OCI-LY7 (cell line): Measurements from ENCODE around the gene CDKL5. TPM values are rescaled to one million over a fixed set of nuclear protein-coding genes. Genes with fewer than 3 reads are reported as not detected.

Experiments
- BruUV-seq: library from RNA; stranded (reverse); fragments of 400-500 nt; replicated peaks from 2 replicates; lab custom pipeline; 2021; lab: Mats Ljungman, UMichigan
- CTCF ChIA-PET: fragments of 300-600 bp; sonication (Branson Sonifier 250); formaldehyde crosslinking; loops from one replicate; lab custom pipeline; 2022; ENCODE audit warnings: antibody characterized with exemption; ENCODE audit not compliant: unreplicated experiment; lab: Charles Lee
- POLR2A ChIA-PET: fragments of 300-600 bp; sonication (Branson Sonifier 250); formaldehyde crosslinking; loops from one replicate; lab custom pipeline; 2022; ENCODE audit warnings: antibody characterized with exemption; lab: Charles Lee
- DNase-seq: peaks from one replicate; pipeline ENCODE4 v3.0.0-alpha.2; 2015; ENCODE audit warnings: low spot score
- H2AFZ ChIP-seq: fragments of 200-600 bp; sonication (generic), shearing (Covaris generic); 2 replicates; pipeline ENCODE4 v1.6.1; 2014; ENCODE audit warnings: mild to moderate bottlenecking, antibody characterized with exemption, low read length, moderate library complexity
- H3K27ac ChIP-seq: fragments of 200-600 bp; sonication (generic); 2 replicates; pipeline ENCODE4 v1.5.1; 2014; ENCODE audit warnings: mixed run types, low read depth, mild to moderate bottlenecking, moderate library complexity, low read length, inconsistent platforms; ENCODE audit not compliant: poor library complexity, severe bottlenecking
- H3K36me3 ChIP-seq: fragments of 200-600 bp; sonication (generic); 2 replicates; pipeline ENCODE4 v1.6.1; 2014; ENCODE audit warnings: mild to moderate bottlenecking, antibody characterized with exemption, low read length, moderate library complexity, mixed read lengths; ENCODE audit not compliant: insufficient read depth
- H3K4me1 ChIP-seq: fragments of 200-600 bp; sonication (generic); 2 replicates; pipeline ENCODE4 v1.5.1; 2014; ENCODE audit warnings: mild to moderate bottlenecking, low read length; ENCODE audit not compliant: insufficient read depth, poor library complexity, severe bottlenecking
- H3K4me2 ChIP-seq: fragments of 200-600 bp; sonication (generic); 2 replicates; pipeline ENCODE4 v1.6.1; 2014; ENCODE audit warnings: mild to moderate bottlenecking, low read length
- H3K4me3 ChIP-seq: fragments of 200-600 bp; sonication (generic); 2 replicates; pipeline ENCODE4 v1.5.1; 2014; ENCODE audit warnings: mild to moderate bottlenecking, low read depth, low read length; ENCODE audit not compliant: poor library complexity, severe bottlenecking
- H3K79me2 ChIP-seq: fragments of 200-600 bp; sonication (generic); 2 replicates; pipeline ENCODE4 v1.6.1; 2016; ENCODE audit warnings: low read depth, mild to moderate bottlenecking, low read length, moderate library complexity, mixed read lengths; ENCODE audit not compliant: insufficient read depth
- H3K9me2 ChIP-seq: fragments of 200-600 bp; sonication (generic); 2 replicates; pipeline ENCODE4 v1.6.1; 2016; ENCODE audit warnings: mild to moderate bottlenecking, low read length, mixed read lengths; ENCODE audit not compliant: insufficient read depth
- H3K9me3 ChIP-seq: fragments of 200-600 bp; sonication (generic); 2 replicates; pipeline ENCODE4 v1.6.1; 2014; ENCODE audit warnings: mild to moderate bottlenecking, mixed run types, low read length, mixed read lengths
- H4K20me1 ChIP-seq: fragments of 200-600 bp; sonication (generic); 2 replicates; pipeline ENCODE4 v1.6.1; 2014; ENCODE audit warnings: mild to moderate bottlenecking, antibody characterized with exemption, low read length, moderate library complexity, mixed read lengths; ENCODE audit not compliant: insufficient read depth
- CTCF ChIP-seq: fragments of 200-600 bp; sonication (generic); conservative IDR thresholded peaks from 2 replicates; pipeline ENCODE4 v1.5.1; 2014; ENCODE audit warnings: mild to moderate bottlenecking, antibody characterized with exemption, low read length, moderate library complexity, mixed read lengths
- EZH2phosphoT487 ChIP-seq: fragments of 200-600 bp; sonication (generic); IDR thresholded peaks from 2 replicates; pipeline ENCODE4 v1.6.1; 2018; ENCODE audit warnings: low read depth, borderline replicate concordance, mild to moderate bottlenecking, mixed run types, antibody characterized with exemption, low read length, moderate library complexity, mixed read lengths
- intact Hi-C: fragments of 100-400 bp; cut with micrococcal nuclease; formaldehyde crosslinking; loops from one replicate; pipeline ENCODE4 v1.10.0; 2022; ENCODE audit not compliant: unreplicated experiment
- total RNA-seq, 2 experiments: library from RNA; depleted of rRNA in 1 of 2; stranded (reverse); fragments of >200 nt in 1 of 2; shearing (Covaris generic) in 1 of 2; gene quantifications; 2 replicates each; pipeline ENCODE4 v1.2.3, GENCODE V29; 2014 to 2022

Gene CDKL5
- total RNA-seq, 2 experiments from 2014 or later: 1.3 to 2.0 TPM

- no peak overlapping the region for H2AFZ ChIP-seq
- H3K9me3 ChIP-seq: no peaks in the 10 kb centered on the region
- H3K4me1 ChIP-seq: no peaks in the 10 kb centered on the region
- no peak overlapping the region for H3K27ac ChIP-seq
- H3K79me2 ChIP-seq: no peaks in the 10 kb centered on the region
- ChIA-PET POLR2A (no interaction called here), CTCF (no interaction called here)
- peaks cover 4% of the 10 kb centered on the region; the same call in 1 of the 2 replicates for H3K36me3 ChIP-seq
- no peak overlapping the region for H3K4me2 ChIP-seq
- H3K4me3 ChIP-seq: no peak overlapping the region
- no peak for DNase-seq
- H4K20me1 ChIP-seq: no peaks in the 10 kb centered on the region
- intact Hi-C loops: no loop called here
- no peaks in the 10 kb centered on the region for H3K9me2 ChIP-seq
- TF ChIP-seq CTCF: no peak
- TF ChIP-seq EZH2phosphoT487: no peak
- no TSS peak for BruUV-seq
These were observed 182.6 kb downstream of the CDKL5 start for GRCh38 chrX:18607966-18608365.

- no peak for DNase-seq
- H2AFZ ChIP-seq: no peak overlapping the region
- BruUV-seq: no TSS peak
- H3K36me3 ChIP-seq: no peaks in the 10 kb centered on the region
- intact Hi-C loops: no loop called here
- no peaks in the 10 kb centered on the region for H4K20me1 ChIP-seq
- ChIA-PET POLR2A (no interaction called here), CTCF (no interaction called here)
- H3K4me3 ChIP-seq: no peak overlapping the region
- no peak overlapping the region for H3K4me2 ChIP-seq
- no peaks in the 10 kb centered on the region for H3K9me2 ChIP-seq
- H3K27ac ChIP-seq: no peak overlapping the region
- H3K9me3 ChIP-seq: no peaks in the 10 kb centered on the region
- no peak for TF ChIP-seq EZH2phosphoT487
- no peak for TF ChIP-seq CTCF
- H3K4me1 ChIP-seq: no peaks in the 10 kb centered on the region
- no peaks in the 10 kb centered on the region for H3K79me2 ChIP-seq
These were observed 188.7 kb downstream of the CDKL5 start for GRCh38 chrX:18613930-18614639.

- no peaks in the 10 kb centered on the region for H3K36me3 ChIP-seq
- TF ChIP-seq EZH2phosphoT487 (no peak), CTCF (no peak)
- H3K27ac ChIP-seq: no peak overlapping the region
- no TSS peak for BruUV-seq
- CTCF ChIA-PET: no interaction called here
- no peak overlapping the region for H2AFZ ChIP-seq
- H3K9me3 ChIP-seq: no peaks in the 10 kb centered on the region
- POLR2A ChIA-PET: no interaction called here
- H3K79me2 ChIP-seq: no peaks in the 10 kb centered on the region
- no peaks in the 10 kb centered on the region for H4K20me1 ChIP-seq
- H3K4me3 ChIP-seq: no peak overlapping the region
- intact Hi-C loops: no loop called here
- H3K4me2 ChIP-seq: no peak overlapping the region
- H3K4me1 ChIP-seq: no peaks in the 10 kb centered on the region
- DNase-seq: no peak
- no peaks in the 10 kb centered on the region for H3K9me2 ChIP-seq
These were observed 191.4 kb downstream of the CDKL5 start for GRCh38 chrX:18616688-18617406.
